GM18498 (cell line): ENCODE data around the gene B3GALT4.

Source experiments
- ATAC-seq: cut with Tn5 transposase; IDR thresholded peaks from one replicate; pipeline ENCODE4 v1.9.1; 2021; ENCODE audit warnings: mild to moderate bottlenecking, moderate library complexity; ENCODE audit not compliant: unreplicated experiment

The B3GALT4 gene

DNA sequence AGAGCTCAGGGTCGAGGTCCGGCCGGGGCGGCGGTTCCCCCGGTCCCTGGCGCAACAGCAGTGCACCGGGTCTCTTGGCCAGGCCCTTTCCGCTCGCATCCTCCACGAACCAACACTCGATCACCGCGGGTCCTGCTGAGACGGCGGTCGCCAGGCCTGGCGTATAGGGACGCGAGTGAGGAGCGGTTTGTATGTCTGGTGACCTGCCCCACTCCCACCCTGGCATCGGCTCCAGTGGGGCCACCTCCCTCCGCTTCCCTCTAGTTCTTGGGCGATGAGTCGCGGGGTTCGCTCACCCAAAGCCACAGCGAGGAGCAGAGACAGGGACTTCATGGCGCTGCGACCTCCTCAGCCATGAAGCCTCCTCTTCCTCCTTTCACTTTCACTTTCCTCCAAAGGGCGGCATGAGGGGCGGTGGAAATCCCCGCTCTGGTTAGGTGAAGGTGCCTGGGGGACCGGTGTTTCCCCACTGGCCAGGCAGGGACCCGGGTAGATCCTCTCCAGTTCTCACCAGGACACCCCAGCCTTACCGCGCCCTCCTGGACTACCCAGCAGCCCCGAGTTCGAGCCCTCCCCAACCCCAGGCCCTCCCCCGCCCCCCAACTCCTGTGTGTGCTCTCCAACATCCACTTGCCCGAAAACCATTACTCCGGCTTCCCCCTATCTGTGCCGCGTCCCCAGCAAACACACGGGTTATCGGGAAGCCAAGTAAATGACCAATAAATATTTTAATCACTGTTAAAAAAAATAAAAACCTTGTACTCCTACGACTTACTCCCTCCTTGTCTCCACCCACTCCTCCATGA lies 37.0 kb downstream of the B3GALT4 start, which contains the start of gene TAPBP:
TAPBP (minus strand) TSS at position 370 of the 806 bp plus-strand sequence; CDS start at position 333, 37 bp downstream.
- peak; percentile 32 for ATAC-seq

- no peak for ATAC-seq
Measured at GRCh38 chr6:33314515-33314942, 37.6 kb downstream of the B3GALT4 start.

DNA sequence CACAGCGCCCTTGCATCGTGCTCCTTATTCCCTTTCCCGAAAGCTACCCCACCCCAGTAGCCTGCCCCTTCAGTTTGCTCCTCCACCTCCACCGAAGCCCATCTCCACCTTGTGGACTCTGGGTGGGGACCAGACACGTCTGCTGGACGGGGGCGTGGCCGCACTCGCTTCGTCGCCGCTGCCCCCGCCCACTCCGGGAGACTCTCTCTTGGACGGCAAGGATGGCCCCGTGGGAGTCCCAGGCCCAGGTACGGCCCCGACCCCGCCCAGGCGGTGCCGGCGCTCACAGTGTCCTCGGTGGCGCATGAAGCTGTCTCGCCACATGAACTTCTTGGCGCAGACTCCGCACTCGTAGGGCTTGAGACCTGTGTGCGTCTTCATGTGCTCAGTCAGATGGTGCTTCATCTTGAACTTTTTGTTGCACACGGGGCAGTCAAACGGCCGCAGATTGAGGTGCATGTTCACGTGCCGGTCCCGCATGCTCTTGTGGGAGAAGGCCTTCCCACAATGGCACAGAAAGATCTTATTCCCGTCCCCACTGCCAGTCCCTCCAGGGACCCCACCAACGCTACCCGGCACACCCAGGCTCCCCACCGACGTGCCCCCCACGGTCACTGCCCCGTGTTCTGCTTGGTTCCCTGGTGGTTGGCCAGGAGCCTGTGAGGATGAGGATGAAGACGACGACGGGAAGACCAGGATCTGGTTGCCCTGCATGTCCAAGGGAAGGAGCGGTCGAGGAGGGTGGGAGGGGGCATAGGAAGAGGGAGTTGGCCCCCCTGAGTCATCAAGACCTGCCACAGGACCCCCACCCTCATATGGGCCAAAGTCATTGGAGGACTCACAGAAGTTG lies 38.2 kb downstream of the B3GALT4 start:
- no peak for ATAC-seq

DNA sequence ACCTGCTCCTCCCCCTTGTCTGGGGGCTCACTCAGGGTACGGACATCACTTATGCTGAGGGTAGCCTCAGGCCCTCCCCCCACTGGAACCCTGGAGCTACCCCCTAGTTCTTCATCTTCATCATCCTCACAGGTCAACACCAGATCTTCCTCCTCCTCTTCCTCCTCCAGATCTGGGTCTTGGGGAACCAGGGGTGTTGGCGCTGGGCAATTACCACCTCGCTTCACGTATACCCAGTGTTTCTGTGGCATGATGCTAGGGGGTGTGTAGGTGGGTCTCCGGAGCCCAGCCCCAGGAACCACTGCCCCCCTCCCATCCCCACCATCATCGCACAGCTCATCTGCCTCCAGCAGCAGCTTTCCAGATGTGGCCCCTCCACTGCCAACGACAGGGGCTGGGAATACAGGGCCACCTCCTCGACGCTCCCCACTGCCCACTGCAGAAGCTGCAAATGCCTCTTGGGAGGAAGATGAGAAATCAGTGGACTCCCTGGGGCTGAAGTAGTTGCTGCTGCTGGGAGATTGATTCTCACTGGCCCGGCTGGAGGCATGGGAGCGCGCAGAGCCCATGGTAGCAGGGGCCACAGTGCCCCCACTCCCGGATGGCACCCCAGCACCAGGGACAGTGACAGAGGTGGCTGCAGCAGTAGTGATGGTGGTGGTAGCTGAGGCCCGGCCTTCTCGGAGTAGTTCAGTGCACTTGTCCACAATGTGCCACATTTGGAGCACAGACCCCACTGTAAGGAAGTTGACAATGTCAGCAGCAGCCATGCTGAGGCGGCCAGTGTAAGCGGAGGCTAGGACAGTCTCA lies 39.1 kb downstream of the B3GALT4 start:
- ATAC-seq: no peak

DNA sequence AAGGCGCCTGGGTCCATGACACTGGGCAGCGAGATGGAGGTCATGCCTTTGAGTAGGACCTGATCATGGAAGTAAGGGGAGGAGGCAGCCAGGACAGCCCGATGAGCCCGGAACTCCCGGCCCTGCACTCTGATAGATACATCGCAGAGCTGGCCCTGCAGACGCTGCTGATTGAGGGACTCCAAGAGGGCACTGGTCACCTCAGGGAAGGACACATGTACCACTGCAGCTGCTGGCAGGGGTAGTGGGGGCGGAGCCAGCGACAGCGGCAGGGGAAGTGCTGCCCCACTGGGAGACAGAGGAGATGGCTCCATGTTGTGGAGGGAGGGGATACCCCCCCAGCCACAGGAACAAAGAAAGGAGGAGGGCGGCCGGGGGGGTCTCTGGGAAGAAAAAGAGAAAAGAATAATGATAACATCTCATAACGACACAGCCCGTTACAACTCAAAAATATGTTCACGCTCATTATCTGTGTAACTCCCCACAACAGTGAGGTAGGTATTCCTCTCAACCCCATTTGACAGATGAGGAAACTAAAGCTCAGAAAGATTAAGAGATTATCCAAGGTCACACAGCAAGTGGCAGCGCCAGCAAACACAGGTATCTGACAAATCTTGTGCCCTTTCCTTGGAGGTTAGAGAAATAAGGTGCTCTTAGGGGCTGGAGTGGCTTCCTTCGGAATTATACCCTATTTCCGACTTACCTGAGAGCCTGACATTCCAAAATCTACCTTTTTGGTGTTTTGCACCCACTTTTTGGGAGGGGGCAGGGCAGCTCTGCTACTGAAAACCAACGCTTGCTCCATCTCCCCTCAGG lies 39.9 kb downstream of the B3GALT4 start:
- no peak for ATAC-seq

- ATAC-seq: no peak
Measured at GRCh38 chr6:33317419-33317668, 40.4 kb downstream of the B3GALT4 start.

DNA sequence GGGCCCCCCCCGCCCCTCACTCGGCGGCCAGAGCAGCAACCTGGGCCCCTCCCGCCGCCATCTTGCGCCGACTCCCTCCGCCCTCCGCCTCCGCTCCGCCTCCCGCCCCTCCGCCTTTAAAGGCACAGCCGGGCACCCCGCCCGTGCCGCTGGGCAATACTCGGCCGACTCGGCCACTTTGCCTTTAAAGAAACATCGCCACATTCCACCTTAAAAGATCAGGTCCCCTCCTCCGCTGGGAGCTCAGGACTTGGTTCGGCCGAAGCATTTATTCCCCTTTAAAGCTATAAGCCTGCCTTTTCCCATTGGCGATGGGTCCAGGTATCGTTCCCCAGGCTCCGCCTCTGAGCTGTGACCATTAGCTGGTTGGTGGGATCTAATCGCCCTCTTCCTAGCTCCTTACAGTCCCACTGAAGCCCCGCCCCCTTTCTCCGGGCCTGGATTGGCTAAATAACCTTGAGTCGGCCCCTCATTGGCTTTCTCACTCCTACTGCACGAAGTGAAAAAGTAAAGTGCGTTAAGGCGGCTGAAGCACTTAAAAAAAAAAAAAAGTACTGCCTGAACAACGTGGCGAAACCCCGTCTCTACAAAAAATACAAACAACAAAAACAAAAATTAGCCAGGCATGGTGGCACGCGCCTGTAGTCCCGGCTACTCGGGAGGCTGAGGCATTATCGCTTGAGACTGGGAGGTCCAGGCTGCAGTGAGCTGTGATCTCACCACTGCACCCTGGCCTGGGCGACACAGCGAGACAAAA lies 40.9 kb downstream of the B3GALT4 start, which contains the start of gene ZBTB22:
ZBTB22 (minus strand) TSS at position 76 of the 757 bp plus-strand sequence. CDS start 828 bp downstream, outside the sequence.
- ATAC-seq: peak; percentile 52

DNA sequence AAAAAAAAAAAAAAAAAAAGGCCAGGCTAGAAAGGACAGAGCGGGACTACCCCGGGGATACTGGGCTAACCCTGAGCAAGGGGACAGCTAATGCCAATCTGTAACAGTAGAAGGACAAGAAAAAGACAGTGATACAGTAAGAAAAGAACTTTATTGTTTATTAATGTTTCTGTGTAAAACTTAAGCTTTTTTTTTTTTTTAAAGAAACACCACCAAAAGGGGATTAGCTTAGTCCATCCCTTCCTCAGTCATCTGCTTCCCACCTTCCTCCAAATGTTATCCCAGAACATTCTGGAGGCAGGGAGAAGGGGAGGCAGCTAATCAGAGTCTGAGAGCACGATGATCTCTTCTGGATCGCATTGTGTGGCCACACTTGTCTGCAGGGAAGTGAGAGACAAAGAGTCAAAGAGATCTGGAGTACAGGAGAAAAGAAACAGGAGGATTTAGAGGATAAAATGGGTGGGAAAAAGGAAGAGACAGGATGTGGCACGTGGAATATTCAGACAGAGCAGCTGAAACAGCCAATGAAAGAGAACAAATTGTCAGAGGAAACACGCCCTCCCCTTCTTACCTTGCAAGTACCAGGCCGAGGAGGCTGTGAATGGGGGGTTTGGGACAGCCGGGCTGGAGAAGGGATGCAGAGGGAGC lies 41.6 kb downstream of the B3GALT4 start:
- no peak for ATAC-seq

DNA sequence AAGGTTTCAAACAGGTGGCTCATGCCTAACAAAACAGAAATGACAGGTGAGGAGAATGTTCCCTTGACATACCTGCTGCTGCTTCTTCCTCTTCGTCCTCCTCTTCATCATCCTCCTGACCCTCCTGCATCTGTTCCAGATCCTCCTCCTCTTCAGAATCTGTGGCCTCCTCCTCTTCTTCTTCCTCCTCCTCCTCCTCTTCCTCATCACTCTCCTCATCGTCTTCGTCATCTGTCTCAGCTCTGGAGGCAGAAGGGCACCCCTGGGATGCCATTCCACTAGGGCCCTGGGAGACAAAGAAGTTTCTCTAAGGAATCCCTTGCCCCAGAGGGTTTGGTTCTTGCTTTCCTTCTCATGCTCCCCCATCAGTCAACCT lies 43.0 kb downstream of the B3GALT4 start:
- no peak for ATAC-seq

DNA sequence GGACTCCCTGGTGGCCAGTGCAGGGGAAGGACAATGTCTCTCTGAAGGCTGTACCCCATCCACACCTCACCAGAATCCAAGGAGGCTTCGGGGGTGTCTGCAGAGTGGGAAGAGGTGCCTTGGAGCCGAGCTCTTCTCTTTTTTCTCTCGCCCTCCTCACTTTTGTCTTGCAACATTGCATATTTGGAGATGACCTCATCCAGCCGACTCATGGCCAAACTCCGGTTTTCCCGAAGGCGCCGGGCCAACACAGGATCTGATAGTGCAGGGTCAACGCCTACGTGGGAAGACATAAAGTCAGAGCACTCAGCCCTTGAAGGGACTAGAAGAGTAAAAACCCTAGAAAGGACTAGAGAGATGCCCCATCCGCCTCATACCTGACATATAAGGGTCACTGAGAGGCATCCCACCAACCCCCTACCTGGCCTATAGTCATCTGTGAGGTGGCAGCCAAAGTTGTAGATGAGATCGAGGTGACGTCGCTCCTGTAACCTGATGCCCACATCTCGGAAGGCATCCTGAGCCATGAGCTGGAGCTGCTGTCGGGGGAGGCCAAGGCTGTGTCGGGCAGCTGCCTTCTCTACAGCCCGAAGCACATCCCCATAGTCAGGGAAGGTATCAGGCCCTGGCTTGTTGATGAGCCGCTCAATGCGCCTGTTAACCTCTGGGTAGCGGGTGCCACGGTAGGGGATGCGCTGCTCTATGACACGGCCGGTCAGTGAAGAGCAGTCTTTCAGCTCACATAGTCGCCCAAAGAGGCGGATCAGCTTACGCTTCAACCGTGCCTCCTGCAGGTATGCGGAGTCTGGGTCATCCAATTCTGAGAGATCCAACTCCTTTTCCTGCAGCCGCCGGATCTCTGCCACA lies 43.6 kb downstream of the B3GALT4 start:
- ATAC-seq: no peak

GRCh38 chr6:33321227-33321626 lies 44.3 kb downstream of the B3GALT4 start:
- no peak for ATAC-seq

DNA sequence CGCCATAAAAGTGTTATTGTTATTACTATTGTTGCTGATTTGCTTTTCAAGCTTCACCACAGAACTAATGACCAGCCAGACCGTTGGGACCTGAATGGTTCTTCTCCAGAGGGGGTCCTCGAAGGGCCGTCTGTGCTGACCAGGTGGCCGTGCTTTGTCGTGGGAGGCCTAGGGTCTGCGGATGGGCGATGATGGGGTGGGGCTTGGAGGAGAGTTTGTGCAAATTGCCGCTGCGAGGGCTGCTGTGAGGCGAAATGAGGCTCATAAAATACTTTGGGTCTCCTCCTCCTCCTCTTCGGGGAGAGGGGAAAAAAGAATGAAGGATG lies 46.7 kb downstream of the B3GALT4 start:
- ATAC-seq: peak; percentile 7

DNA sequence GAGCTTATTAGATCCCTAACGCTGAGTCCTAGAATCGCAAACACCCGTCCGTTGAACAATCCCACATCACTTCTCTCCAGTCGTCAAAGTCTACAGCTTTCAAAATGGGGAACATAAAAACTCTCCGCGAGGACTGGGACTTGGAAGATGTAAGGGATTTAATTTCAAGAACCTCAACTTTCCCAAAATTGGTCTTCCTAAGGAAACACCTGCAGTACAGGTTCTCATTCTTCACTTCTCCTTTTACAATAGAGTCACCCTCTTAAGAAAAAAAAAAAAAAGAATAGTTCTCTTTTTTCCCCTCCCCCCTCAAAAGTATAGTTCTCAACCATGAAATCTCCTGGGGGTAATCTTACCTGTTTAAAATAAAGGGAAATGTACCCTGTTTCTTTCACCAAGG lies 47.2 kb downstream of the B3GALT4 start:
- ATAC-seq: no peak
